Stimulated activated CD4-positive, alpha-beta T cell treated with anti-CD3 and anti-CD28 coated beads, Interleukin-2, amount 100 ng/mL, for 48 hours (primary cell): ENCODE results near the gene SMIM22.

ENCODE experiments used
- DNase-seq, 2 donors: peaks; one replicate each; pipeline ENCODE4 v3.0.0-alpha.2; 2020

Gene SMIM22

DNA sequence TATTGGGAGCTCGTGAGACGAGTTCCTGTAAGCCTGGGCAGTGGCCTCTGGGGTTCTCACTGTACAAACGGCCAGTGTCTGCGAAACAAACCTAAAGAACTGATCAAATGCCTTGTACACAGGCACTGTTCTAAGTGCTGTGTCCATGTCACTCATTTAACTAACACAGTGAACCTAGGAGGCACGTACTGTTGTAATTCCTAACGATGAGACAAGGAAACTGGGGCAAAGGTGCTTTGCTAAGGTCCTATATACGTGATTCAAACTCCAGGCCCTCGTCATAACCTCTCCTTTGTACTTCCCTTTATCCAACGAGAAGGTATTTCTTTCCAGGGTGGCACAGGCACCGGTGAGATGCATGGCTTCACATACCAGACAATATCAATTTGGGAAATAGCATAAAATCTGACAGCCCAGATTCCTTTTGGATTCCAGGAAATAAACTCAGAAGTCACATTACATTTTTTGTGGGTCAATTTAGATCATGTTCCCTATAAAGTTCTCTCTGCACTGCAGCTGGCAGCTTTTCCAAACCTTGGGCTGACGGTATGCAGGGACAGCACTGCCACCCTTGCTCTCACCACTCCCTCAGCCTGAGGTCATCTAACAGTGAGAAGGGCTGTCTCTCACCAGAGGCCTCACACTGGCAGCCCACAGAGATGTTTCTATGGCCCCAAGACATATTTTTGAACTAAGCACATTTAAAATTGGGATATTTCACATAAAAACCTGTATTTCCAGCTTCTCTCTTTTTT lies 33.6 kb downstream of the SMIM22 start:
- DNase-seq, result no peak

DNA sequence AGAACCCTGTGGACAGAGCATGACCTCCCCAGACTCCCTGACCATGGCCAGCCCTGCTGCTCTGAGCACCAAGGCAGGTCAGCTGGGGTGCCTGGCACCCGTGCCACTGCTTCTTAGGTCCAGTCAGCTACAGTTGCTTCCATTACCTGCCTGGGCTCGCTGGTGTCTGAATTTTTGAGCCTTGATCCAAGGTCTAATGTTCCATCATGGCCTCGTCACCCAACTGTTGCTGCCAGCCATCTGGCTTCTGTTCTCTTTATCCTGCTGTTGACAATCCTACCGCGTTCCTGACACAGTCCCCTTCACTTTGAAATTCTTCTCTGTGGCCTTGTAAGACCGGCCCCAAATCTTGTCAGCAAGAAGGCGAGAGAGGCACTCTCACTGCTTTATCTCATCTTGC lies 35.2 kb downstream of the SMIM22 start:
- no peak for DNase-seq

DNA sequence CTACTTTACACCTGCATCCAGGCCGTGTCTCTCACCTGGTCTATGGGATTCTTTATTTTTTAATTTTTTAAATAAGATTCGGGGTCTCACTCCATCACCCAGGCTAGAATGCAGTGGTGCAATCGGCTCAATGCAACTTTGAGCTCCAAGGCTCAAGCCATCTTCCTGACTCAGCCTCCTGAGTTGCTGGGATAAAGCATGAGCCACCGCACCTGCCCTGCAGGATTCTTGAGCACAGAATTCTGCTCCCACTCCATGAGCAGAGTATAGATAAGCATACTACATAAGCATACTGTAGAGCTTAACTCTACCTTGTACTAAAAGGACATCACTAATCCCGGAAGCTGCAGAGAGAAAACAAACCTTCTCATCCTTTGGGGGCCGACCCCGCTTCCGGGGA lies 36.4 kb downstream of the SMIM22 start:
- DNase-seq, result no peak

DNA sequence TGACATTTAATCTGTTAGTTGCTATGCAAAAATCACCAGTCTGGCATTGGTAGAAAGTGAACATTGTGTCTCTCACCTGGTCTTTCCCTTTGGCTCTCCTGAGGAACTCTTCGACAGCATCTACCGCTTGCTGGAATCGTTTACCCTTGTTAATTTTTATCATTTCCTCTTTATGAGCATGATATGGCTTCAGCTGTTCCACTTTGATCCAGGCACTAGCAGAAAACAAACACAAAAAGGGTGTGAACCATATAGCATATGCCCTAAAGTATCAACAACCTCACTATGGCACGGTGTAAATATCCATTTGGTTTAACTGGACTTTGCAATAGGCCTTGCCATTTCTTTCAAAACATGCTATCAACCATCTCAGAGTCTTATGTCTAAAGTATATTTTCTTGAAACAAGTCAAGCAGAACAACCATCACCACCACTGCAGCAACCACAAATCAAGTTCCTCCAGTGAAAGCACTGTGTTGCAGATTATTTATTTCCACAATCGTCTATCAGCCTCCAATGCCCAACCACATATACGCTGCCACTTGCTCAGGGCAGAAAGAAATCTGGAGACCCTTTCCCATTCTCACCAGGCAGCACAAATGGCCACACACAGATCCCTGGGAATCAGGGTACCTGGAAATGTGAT lies 37.7 kb downstream of the SMIM22 start:
- no peak for DNase-seq

DNA sequence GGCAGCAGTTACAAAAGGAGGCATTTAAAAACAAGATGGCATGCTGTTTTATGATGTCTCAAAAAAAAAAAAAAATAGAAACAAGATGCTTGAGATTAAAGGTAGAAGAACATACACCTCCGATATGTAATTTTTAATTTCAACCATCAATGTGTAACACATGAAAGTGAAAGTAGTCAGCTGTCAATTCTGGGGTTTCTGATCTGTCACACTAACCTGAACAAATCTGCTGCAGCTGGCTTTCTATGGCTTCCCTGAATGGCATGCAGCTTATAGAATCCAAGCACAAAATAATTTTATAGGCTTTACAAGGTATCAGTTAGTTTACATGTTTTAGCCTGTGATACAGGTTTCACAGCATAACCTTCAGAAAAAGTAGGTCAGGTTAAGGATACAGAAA lies 38.4 kb downstream of the SMIM22 start:
- DNase-seq, result no peak

DNA sequence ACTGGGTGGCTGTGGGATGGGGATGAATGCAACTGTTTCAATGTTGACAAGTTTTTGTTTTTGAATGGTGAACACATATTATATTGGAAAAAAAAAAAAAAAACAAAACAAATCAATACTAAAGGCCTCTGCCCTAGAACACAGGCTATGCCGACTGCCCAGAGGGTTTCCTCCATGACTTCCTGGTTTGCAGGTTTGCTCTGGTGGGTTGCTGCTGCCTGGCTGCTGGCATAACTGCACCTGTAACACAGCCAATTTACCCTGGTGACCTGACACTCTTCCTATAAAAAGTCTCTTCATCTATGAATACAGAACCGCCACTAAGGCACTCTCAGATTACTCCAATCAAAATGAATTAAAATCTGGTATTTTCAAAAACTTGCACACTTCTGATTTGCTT lies 41.6 kb downstream of the SMIM22 start:
- DNase-seq, result no peak

DNA sequence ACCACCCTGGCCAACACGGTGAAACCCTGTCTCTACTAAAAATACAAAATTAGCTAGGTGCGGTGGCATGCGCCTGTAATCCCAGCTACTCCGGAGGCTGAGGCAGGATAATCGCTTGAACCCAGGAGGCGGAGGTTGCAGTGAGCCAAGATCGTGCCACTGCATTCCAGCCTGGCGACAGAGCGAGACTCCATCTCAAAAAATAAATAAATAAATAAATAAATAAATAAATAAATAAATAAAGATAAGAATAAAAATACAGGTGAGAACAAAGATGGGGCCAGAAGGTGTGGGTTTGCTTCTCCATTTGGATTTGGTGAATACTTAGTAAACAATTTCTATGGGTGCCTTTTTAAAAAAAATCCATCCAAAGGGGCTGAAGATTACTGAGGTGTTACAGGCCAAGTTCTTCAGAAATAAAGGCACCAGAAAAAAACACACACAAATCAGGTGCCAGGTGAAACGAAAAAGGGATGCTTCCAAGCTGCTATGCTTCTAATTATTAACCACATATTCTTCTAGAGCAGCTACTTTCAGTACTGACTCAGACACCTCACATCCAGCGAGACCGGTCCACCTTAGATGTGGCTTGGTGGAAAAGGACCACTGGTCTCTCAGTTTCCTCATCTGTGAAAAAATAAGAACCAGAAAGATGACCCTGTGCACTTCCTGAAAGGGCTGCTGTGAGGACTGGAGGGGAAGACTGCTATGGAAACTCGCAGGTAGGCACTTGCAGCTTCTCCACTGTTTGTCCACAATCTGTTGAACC lies 42.7 kb downstream of the SMIM22 start:
- DNase-seq, result no peak

DNA sequence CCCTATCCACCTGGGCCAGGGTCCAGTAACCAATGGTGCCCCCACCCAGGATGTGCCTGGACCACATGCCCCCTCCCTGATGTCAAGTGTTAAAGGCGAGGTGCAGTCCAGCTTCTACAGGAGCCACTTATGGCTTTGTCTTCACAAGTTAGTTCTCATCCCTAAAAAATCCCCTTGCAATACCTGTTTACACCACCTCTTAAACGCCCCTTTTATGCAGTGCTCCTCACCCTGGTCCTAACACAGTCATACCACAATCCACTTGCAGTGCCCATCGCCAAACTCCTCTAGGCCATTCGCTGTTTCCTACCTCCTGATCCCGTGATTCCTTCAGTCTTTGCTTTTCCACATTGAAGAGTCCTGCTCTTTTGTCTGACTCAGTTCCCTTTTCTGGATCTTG lies 44.8 kb downstream of the SMIM22 start:
- no peak for DNase-seq

DNA sequence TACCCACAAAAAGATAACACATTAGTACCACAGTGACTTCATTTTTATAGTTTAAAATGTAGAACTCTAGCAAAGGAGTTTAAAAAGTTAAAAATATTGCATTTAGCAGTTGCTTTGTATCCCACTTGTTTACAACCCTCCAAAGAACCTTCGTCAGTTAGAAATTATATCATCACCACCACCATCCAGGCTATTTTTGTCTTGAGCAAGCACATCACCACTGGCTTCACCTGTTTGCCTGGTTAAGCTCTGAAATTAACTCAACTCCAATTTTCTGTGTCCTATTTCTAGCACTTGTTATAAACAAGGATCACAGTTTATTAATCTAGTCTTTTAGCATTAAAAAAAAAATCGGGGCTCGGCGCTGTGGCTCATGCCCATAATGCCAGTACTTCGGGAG lies 45.8 kb downstream of the SMIM22 start:
- no peak for DNase-seq
